Esophagus squamous epithelium (tissue), 4 donors: Measurements from ENCODE around the gene TPST1.
"Not testable (repeated sequence)": the region's sequence is repeated elsewhere in the genome, so short reads cannot be mapped to it uniquely, and the experiment has no call there.

Experiments used
- POLR2A ChIP-seq, 4 donors: fragments of 450-650 bp; IDR thresholded peaks; one replicate each; pipeline ENCODE4 v1.6.1; 2017; ENCODE audit warnings: antibody characterized with exemption in 4 of 4, mild to moderate bottlenecking in 4 of 4, moderate library complexity in 3 of 4
- TF ChIP-seq, protein P1 (sequence below), 6 experiments: fragments of 450-650 bp in 4 of 6; fragments of 200-600 bp in 2 of 6; sonication (generic) in 2 of 6; IDR thresholded peaks; one replicate each; pipeline ENCODE4 v1.5.1; 2016 to 2019; ENCODE audit warnings: antibody characterized with exemption in 6 of 6, mild to moderate bottlenecking in 4 of 6, moderate library complexity in 4 of 6

GRCh38 chr7:66231326-66232216 lies 26.4 kb downstream of the TPST1 start:
- TF ChIP-seq, protein P1, sequence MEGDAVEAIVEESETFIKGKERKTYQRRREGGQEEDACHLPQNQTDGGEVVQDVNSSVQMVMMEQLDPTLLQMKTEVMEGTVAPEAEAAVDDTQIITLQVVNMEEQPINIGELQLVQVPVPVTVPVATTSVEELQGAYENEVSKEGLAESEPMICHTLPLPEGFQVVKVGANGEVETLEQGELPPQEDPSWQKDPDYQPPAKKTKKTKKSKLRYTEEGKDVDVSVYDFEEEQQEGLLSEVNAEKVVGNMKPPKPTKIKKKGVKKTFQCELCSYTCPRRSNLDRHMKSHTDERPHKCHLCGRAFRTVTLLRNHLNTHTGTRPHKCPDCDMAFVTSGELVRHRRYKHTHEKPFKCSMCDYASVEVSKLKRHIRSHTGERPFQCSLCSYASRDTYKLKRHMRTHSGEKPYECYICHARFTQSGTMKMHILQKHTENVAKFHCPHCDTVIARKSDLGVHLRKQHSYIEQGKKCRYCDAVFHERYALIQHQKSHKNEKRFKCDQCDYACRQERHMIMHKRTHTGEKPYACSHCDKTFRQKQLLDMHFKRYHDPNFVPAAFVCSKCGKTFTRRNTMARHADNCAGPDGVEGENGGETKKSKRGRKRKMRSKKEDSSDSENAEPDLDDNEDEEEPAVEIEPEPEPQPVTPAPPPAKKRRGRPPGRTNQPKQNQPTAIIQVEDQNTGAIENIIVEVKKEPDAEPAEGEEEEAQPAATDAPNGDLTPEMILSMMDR (IDR thresholded peaks at IDR 0.05) = not testable (repeated sequence)
- TF ChIP-seq POLR2A (IDR thresholded peaks at IDR 0.05) = not testable (repeated sequence)
